ENCODE results near the gene ZNF319. TPM values are rescaled to one million over a fixed set of nuclear protein-coding genes. Genes with fewer than 3 reads are reported as not detected.

ZNF319 gene
- total and polyA plus RNA-seq, 2 of the 8 experiments (the other 6 are each of a cell fraction or from before 2014, with no cell fraction given): 3.3 to 5.5 TPM

DNA sequence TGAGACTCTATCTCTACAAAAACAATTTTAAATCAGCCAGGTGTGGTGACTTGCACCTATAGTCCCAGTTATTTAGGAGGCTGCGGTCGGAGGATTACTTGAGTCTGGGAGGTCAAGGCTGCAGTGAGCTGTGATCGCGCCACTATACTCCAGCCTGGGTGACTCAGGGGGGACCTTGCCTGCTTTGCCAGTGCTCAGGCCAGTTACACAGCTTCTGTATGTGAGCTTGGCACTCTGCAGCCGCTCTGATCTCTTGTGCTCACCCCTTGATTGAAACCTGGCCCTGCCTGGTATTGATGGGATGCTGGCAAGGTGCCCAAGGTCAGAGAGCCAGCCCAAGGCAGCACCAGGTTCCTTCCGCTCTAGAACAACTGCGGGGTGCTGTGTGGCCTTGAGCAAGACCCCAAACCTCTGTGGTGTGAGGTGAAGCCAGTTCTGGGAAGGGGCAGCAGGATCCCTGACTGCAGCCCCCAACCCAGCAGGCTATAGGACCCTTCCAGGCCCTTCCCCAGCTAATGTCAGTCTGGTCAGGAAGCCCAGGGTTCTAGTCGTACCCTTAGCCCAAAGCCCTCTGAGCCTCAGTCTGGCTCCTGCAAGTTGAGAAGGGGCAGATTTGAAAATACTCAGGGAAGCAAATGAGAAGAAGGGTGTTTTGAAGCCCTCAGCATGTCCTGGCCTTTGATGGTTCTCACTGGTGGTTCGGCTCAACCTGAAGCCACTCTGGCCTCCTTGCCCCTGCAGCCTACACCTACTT, 44.0 kb upstream of the ZNF319 start (continued):
- TF ChIP-seq GTF2F1 (IDR thresholded peaks at IDR 0.05; ENCODE audit: borderline replicate concordance, low read depth, low read length) (no peak), TCF12 (IDR thresholded peaks at IDR 0.05; ENCODE audit: low read depth, low read length) (no peak), EZH2 (IDR thresholded peaks at IDR 0.05; ENCODE audit: low read depth, low read length, severe bottlenecking) (no peak), ASH2L (IDR thresholded peaks at IDR 0.05; ENCODE audit: low read length) (no peak)
